Parathyroid adenoma (tissue), 2 donors: ENCODE data around the gene RBFOX1.

Source experiments
- H2AFZ ChIP-seq: fragments of 300-600 bp; sonication (generic); one replicate; pipeline ENCODE4 v1.7.0; 2017; ENCODE audit warnings: antibody characterized with exemption, mild to moderate bottlenecking
- H3K27ac ChIP-seq: fragments of 300-600 bp; sonication (generic); one replicate; pipeline ENCODE4 v1.7.0; 2017
- H3K27me3 ChIP-seq: fragments of 300-600 bp; sonication (generic); one replicate; pipeline ENCODE4 v1.7.0; 2017; ENCODE audit warnings: low read length; ENCODE audit not compliant: control insufficient read depth, insufficient read depth
- H3K36me3 ChIP-seq: fragments of 300-600 bp; sonication (generic); one replicate; pipeline ENCODE4 v1.7.0; 2017; ENCODE audit warnings: low read length; ENCODE audit not compliant: control insufficient read depth, insufficient read depth
- H3K4me1 ChIP-seq: fragments of 300-600 bp; sonication (generic); one replicate; pipeline ENCODE4 v1.7.0; 2017; ENCODE audit warnings: control low read depth
- H3K4me2 ChIP-seq: fragments of 300-600 bp; sonication (generic); one replicate; pipeline ENCODE4 v1.7.0; 2017; ENCODE audit warnings: low read length
- H3K4me3 ChIP-seq: fragments of 300-600 bp; sonication (generic); one replicate; pipeline ENCODE4 v1.7.0; 2017; ENCODE audit warnings: low read depth, low read length
- H3K79me2 ChIP-seq: fragments of 300-600 bp; sonication (generic); one replicate; pipeline ENCODE4 v1.7.0; 2017; ENCODE audit warnings: control low read depth
- H3K9ac ChIP-seq: fragments of 300-600 bp; sonication (generic); one replicate; pipeline ENCODE4 v1.7.0; 2017; ENCODE audit warnings: mild to moderate bottlenecking
- H3K9me3 ChIP-seq: fragments of 300-600 bp; sonication (generic); one replicate; pipeline ENCODE4 v1.7.0; 2017; ENCODE audit warnings: low read length; ENCODE audit not compliant: control insufficient read depth
- CTCF ChIP-seq: fragments of 300-600 bp; sonication (generic); IDR thresholded peaks from one replicate; pipeline ENCODE4 v1.7.0; 2017; ENCODE audit warnings: antibody characterized with exemption, mild to moderate bottlenecking
- donor health status: primary hyperparathyroidism.

The RBFOX1 gene

GRCh38 chr16:7332611-7333010 lies at the start of gene RBFOX1:
TSS of gene RBFOX1 (plus strand) at chr16:7332845.
- Histone ChIP-seq H3K4me2 (no peak within 1 kb of the TSS), H3K27ac (no peak within 1 kb of the TSS), H2AFZ (no peak within 1 kb of the TSS), H3K4me3 (no peak within 1 kb of the TSS), H3K9ac (no peak within 1 kb of the TSS), H3K27me3 (no peaks in the 10 kb centered on the region), H3K4me1 (no peaks in the 10 kb centered on the region), H3K36me3 (no peaks in the 10 kb centered on the region), H3K79me2 (no peaks in the 10 kb centered on the region), H3K9me3 (no peaks in the 10 kb centered on the region)
- no peak for TF ChIP-seq CTCF

- Histone ChIP-seq H3K9me3 (no peaks in the 10 kb centered on the region), H3K4me3 (no peak overlapping the region), H3K4me2 (no peak overlapping the region), H3K27me3 (no peaks in the 10 kb centered on the region), H3K36me3 (no peaks in the 10 kb centered on the region), H2AFZ (no peak overlapping the region), H3K4me1 (no peaks in the 10 kb centered on the region), H3K9ac (no peak overlapping the region), H3K79me2 (no peaks in the 10 kb centered on the region), H3K27ac (no peak overlapping the region)
- TF ChIP-seq CTCF = no peak
Measured at GRCh38 chr16:7284780-7285179, 47.9 kb upstream of the RBFOX1 start.

- no peaks in the 10 kb centered on the region for H3K79me2 ChIP-seq
- H3K36me3 ChIP-seq = no peaks in the 10 kb centered on the region
Measured at GRCh38 chr16:7285520-7285919, 47.1 kb upstream of the RBFOX1 start.

GRCh38 chr16:7289299-7289698 lies 43.3 kb upstream of the RBFOX1 start:
- no peak overlapping the region for H3K4me2 ChIP-seq
- no peaks in the 10 kb centered on the region for H3K36me3 ChIP-seq
- H3K4me1 ChIP-seq = no peaks in the 10 kb centered on the region
- H3K27ac ChIP-seq = no peak overlapping the region
- H3K79me2 ChIP-seq = no peaks in the 10 kb centered on the region
- H3K9ac ChIP-seq = no peak overlapping the region
- H3K4me3 ChIP-seq = no peak overlapping the region
- no peaks in the 10 kb centered on the region for H3K27me3 ChIP-seq
- no peaks in the 10 kb centered on the region for H3K9me3 ChIP-seq
- H2AFZ ChIP-seq = no peak overlapping the region
- TF ChIP-seq CTCF = no peak

More at GRCh38 chr16:7285520-7285919, 47.1 kb upstream of the RBFOX1 start:
- Histone ChIP-seq H3K4me2 (no peak overlapping the region), H2AFZ (no peak overlapping the region), H3K9me3 (no peaks in the 10 kb centered on the region), H3K27me3 (no peaks in the 10 kb centered on the region), H3K4me1 (no peaks in the 10 kb centered on the region), H3K9ac (no peak overlapping the region), H3K4me3 (no peak overlapping the region), H3K27ac (no peak overlapping the region)
- TF ChIP-seq CTCF = no peak

GRCh38 chr16:7290682-7291081 lies 42.0 kb upstream of the RBFOX1 start:
- Histone ChIP-seq H3K27ac (no peak overlapping the region), H3K9me3 (no peaks in the 10 kb centered on the region), H3K4me1 (no peaks in the 10 kb centered on the region), H2AFZ (no peak overlapping the region), H3K36me3 (no peaks in the 10 kb centered on the region), H3K79me2 (no peaks in the 10 kb centered on the region), H3K4me2 (no peak overlapping the region), H3K27me3 (no peaks in the 10 kb centered on the region), H3K4me3 (no peak overlapping the region), H3K9ac (no peak overlapping the region)
- TF ChIP-seq CTCF = no peak
